Muscle layer of duodenum (tissue), 2 donors: ENCODE results near the gene TUBA3C.
"Not testable (repeated sequence)": the region's sequence is repeated elsewhere in the genome, so short reads cannot be mapped to it uniquely, and the experiment has no call there.

Experiments used
- H3K27ac ChIP-seq: one replicate; pipeline ENCODE4 v1.7.0; 2013; ENCODE audit warnings: mild to moderate bottlenecking, low read length
- H3K27me3 ChIP-seq: one replicate; pipeline ENCODE4 v1.7.0; 2013; ENCODE audit warnings: low read depth, mild to moderate bottlenecking, control low read depth, low read length
- H3K36me3 ChIP-seq, 2 donors: one replicate each; pipeline ENCODE4 v1.7.0; 2013; ENCODE audit warnings: low read length in 2 of 2, control low read depth in 1 of 2, mild to moderate bottlenecking in 1 of 2; ENCODE audit not compliant: insufficient read depth in 2 of 2, control insufficient read depth in 1 of 2
- H3K4me1 ChIP-seq, 2 donors: one replicate each; pipeline ENCODE4 v1.7.0; 2013; ENCODE audit warnings: low read length in 2 of 2, mild to moderate bottlenecking in 2 of 2, control low read depth in 1 of 2, moderate library complexity in 1 of 2; ENCODE audit not compliant: insufficient read depth in 2 of 2, control insufficient read depth in 1 of 2
- H3K4me3 ChIP-seq, 2 donors: one replicate each; pipeline ENCODE4 v1.7.0; 2013; ENCODE audit warnings: low read length in 2 of 2, low read depth in 1 of 2, mild to moderate bottlenecking in 1 of 2
- H3K9me3 ChIP-seq, 2 donors: one replicate each; pipeline ENCODE4 v1.7.0; 2013; ENCODE audit warnings: low read length in 2 of 2, control low read depth in 1 of 2, mild to moderate bottlenecking in 1 of 2; ENCODE audit not compliant: control insufficient read depth in 1 of 2
- donor health status: healthy.

TUBA3C gene

GRCh38 chr13:19179916-19180315 is 1.7 kb downstream of the TUBA3C start:
- H3K27me3 ChIP-seq = no peaks in the 10 kb centered on the region
- H3K27ac ChIP-seq = no peak overlapping the region
- no peaks in the 10 kb centered on the region for H3K4me1 ChIP-seq
- no peaks in the 10 kb centered on the region for H3K36me3 ChIP-seq
- H3K4me3 ChIP-seq = no peak overlapping the region
- peaks cover 0 to 7% of the 10 kb centered on the region in 2 donors for H3K9me3 ChIP-seq

- Histone ChIP-seq H3K9me3 (peaks cover 0 to 7% of the 10 kb centered on the region in 2 donors), H3K27ac (no peak overlapping the region), H3K27me3 (no peaks in the 10 kb centered on the region), H3K4me3 (no peak overlapping the region), H3K36me3 (no peaks in the 10 kb centered on the region), H3K4me1 (no peaks in the 10 kb centered on the region)
Observed at GRCh38 chr13:19178901-19179593, 2.6 kb downstream of the TUBA3C start.

GRCh38 chr13:19176981-19177776 is 4.4 kb downstream of the TUBA3C start:
- not testable (repeated sequence) for H3K9me3 ChIP-seq, H3K4me3 ChIP-seq, H3K36me3 ChIP-seq, H3K27me3 ChIP-seq, H3K27ac ChIP-seq, H3K4me1 ChIP-seq

- Histone ChIP-seq H3K9me3 (peaks cover 0 to 3% of the 10 kb centered on the region in 2 donors), H3K4me1 (no peaks in the 10 kb centered on the region), H3K4me3 (no peak overlapping the region), H3K36me3 (no peaks in the 10 kb centered on the region), H3K27me3 (no peaks in the 10 kb centered on the region), H3K27ac (no peak overlapping the region)
Observed at GRCh38 chr13:19173752-19174151, 7.9 kb downstream of the TUBA3C start.

GRCh38 chr13:19172647-19173030 is 9.0 kb downstream of the TUBA3C start:
- Histone ChIP-seq H3K27me3 (no peaks in the 10 kb centered on the region), H3K27ac (no peak overlapping the region), H3K9me3 (peaks cover 0 to 3% of the 10 kb centered on the region in 2 donors), H3K4me3 (no peak overlapping the region), H3K4me1 (no peaks in the 10 kb centered on the region), H3K36me3 (no peaks in the 10 kb centered on the region)

- H3K9me3 ChIP-seq = peaks cover 0 to 3% of the 10 kb centered on the region in 2 donors
- no peak overlapping the region for H3K27ac ChIP-seq
- H3K4me1 ChIP-seq = no peaks in the 10 kb centered on the region
- no peak overlapping the region for H3K4me3 ChIP-seq
- H3K36me3 ChIP-seq = no peaks in the 10 kb centered on the region
- H3K27me3 ChIP-seq = no peaks in the 10 kb centered on the region
Observed at GRCh38 chr13:19172007-19172646, 9.5 kb downstream of the TUBA3C start.

GRCh38 chr13:19171563-19171962 is 10.1 kb downstream of the TUBA3C start:
- Histone ChIP-seq H3K27me3 (no peaks in the 10 kb centered on the region), H3K4me3 (no peak overlapping the region), H3K36me3 (no peaks in the 10 kb centered on the region), H3K4me1 (no peaks in the 10 kb centered on the region), H3K27ac (no peak overlapping the region), H3K9me3 (peaks cover 0 to 3% of the 10 kb centered on the region in 2 donors)

- H3K36me3 ChIP-seq = no peaks in the 10 kb centered on the region
- H3K4me3 ChIP-seq = no peak overlapping the region
- H3K27me3 ChIP-seq = no peaks in the 10 kb centered on the region
- no peaks in the 10 kb centered on the region for H3K4me1 ChIP-seq
- no peaks in the 10 kb centered on the region for H3K9me3 ChIP-seq
- H3K27ac ChIP-seq = no peak overlapping the region
Observed at GRCh38 chr13:19169991-19170390, 11.6 kb downstream of the TUBA3C start.

GRCh38 chr13:19169496-19169895 is 12.1 kb downstream of the TUBA3C start:
- Histone ChIP-seq H3K4me3 (no peak overlapping the region), H3K9me3 (no peaks in the 10 kb centered on the region), H3K27me3 (no peaks in the 10 kb centered on the region), H3K4me1 (no peaks in the 10 kb centered on the region), H3K36me3 (no peaks in the 10 kb centered on the region), H3K27ac (no peak overlapping the region)

- Histone ChIP-seq H3K9me3 (peaks cover 0 to 19% of the 10 kb centered on the region in 2 donors), H3K4me1 (no peaks in the 10 kb centered on the region), H3K27me3 (no peaks in the 10 kb centered on the region), H3K27ac (no peak overlapping the region), H3K4me3 (no peak overlapping the region), H3K36me3 (no peaks in the 10 kb centered on the region)
Observed at GRCh38 chr13:19161308-19161707, 20.3 kb downstream of the TUBA3C start.

GRCh38 chr13:19159761-19160420 is 21.7 kb downstream of the TUBA3C start:
- Histone ChIP-seq H3K9me3 (peaks cover 0 to 19% of the 10 kb centered on the region in 2 donors), H3K36me3 (no peaks in the 10 kb centered on the region), H3K27me3 (no peaks in the 10 kb centered on the region), H3K4me3 (no peak overlapping the region), H3K27ac (no peak overlapping the region), H3K4me1 (no peaks in the 10 kb centered on the region)
